ENCODE data around the gene CD300A.

- no peak for TF ChIP-seq CTCF (IDR thresholded peaks at IDR 0.05; ENCODE audit: extremely low read depth in 1 of 2, insufficient read depth in 1 of 2, low read depth in 1 of 2, low read length in 2 of 2)
- TF ChIP-seq POLR2AphosphoS5 (IDR thresholded peaks at IDR 0.05; ENCODE audit: insufficient read depth, low read depth, low read length) = no peak
- TF ChIP-seq JUN (IDR thresholded peaks at IDR 0.05; ENCODE audit: borderline replicate concordance, insufficient read depth, insufficient read length, low read depth) = no peak
- no peak for TF ChIP-seq EZH2 (IDR thresholded peaks at IDR 0.05; ENCODE audit: borderline replicate concordance, low read depth, low read length, severe bottlenecking)
- TF ChIP-seq POLR2A (IDR thresholded peaks at IDR 0.05; ENCODE audit: low read depth, low read length) = no peak
- no peak for TF ChIP-seq MYC (IDR thresholded peaks at IDR 0.05; ENCODE audit: low read depth, low read length)
- no peak for TF ChIP-seq MAX (IDR thresholded peaks at IDR 0.05; ENCODE audit: insufficient read depth, insufficient read length)
- TF ChIP-seq FOS (IDR thresholded peaks at IDR 0.05; ENCODE audit: borderline replicate concordance, insufficient read depth, low read length) = no peak
- no peak for TF ChIP-seq GATA2 (IDR thresholded peaks at IDR 0.05; ENCODE audit: insufficient read depth, insufficient read length, low read depth, low read length)
Measured at GRCh38 chr17:74466111-74466827, at the start of gene CD300A.

Data from endothelial cell of umbilical vein (primary cell).